A549 (cell line): Measurements from ENCODE around the gene GCM1.

Experiments
- FOSL2 ChIP-seq, 2 experiments: fragments of 450-650 bp in 1 of 2; fragments of >200 bp in 1 of 2; sonication (Bioruptor Twin) in 1 of 2; formaldehyde crosslinking; IDR thresholded peaks; 2 replicates each; pipeline versions ENCODE4 v1.5.0 to v1.6.1; 2016 to 2020; ENCODE audit warnings: mild to moderate bottlenecking in 1 of 2, moderate library complexity in 1 of 2
- NFE2L2 ChIP-seq: fragments of 150-350 bp; conservative IDR thresholded peaks from 2 replicates; pipeline ENCODE4 v1.6.1; 2014; ENCODE audit warnings: low read length
- POLR2A ChIP-seq: IDR thresholded peaks from 2 replicates; pipeline ENCODE4 v1.6.1; 2012; ENCODE audit warnings: mild to moderate bottlenecking, low read length
- RAD21 ChIP-seq, 2 experiments: fragments of >200 bp in 1 of 2; sonication (Bioruptor Twin) in 1 of 2; formaldehyde crosslinking in 1 of 2; IDR thresholded peaks in 1 of 2; conservative IDR thresholded peaks in 1 of 2; 2 replicates in 1 of 2; 3 replicates in 1 of 2; pipeline ENCODE4 v1.6.1; 2012 to 2018; ENCODE audit warnings: inconsistent platforms in 1 of 2
- SREBF2 ChIP-seq: fragments of 450-650 bp; IDR thresholded peaks from 2 replicates; pipeline ENCODE4 v1.6.1; 2014; ENCODE audit warnings: mild to moderate bottlenecking, moderate library complexity
- TF ChIP-seq, protein P1 (sequence below): fragments of >200 bp; sonication (Bioruptor Twin); formaldehyde crosslinking; IDR thresholded peaks from 3 replicates; pipeline ENCODE4 v1.5.1; 2016

DNA sequence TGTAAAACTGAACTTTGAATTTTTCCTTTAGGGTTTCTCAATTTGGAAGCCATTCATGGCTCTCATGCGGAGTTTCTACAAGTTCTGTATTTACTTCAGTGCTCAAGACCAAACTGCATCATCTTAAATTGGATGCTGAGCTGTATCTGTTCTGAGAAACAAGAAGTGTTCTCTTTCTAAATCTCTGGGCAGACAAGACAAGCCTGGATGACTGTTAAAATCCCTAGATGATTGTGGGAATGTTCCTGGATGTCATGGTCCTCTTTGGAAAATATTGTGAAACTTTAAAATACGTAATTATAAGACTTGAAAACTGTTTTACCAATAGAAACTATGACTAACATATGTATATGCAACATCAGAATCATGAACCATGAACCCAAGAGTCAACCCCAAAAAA is 6.2 kb upstream of the GCM1 start:
- TF ChIP-seq RAD21 (conservative IDR thresholded peaks at IDR 0.05 in 1 of 2, IDR thresholded peaks at IDR 0.05 in 1 of 2) (no peak), SREBF2 (no peak), POLR2A (no peak), FOSL2 (IDR thresholded peaks at IDR 0.05) (no peak), FOSL2 (CRISPR knock-in tag; IDR thresholded peaks at IDR 0.05) (no peak), NFE2L2 (no peak)
- TF ChIP-seq, protein P1, sequence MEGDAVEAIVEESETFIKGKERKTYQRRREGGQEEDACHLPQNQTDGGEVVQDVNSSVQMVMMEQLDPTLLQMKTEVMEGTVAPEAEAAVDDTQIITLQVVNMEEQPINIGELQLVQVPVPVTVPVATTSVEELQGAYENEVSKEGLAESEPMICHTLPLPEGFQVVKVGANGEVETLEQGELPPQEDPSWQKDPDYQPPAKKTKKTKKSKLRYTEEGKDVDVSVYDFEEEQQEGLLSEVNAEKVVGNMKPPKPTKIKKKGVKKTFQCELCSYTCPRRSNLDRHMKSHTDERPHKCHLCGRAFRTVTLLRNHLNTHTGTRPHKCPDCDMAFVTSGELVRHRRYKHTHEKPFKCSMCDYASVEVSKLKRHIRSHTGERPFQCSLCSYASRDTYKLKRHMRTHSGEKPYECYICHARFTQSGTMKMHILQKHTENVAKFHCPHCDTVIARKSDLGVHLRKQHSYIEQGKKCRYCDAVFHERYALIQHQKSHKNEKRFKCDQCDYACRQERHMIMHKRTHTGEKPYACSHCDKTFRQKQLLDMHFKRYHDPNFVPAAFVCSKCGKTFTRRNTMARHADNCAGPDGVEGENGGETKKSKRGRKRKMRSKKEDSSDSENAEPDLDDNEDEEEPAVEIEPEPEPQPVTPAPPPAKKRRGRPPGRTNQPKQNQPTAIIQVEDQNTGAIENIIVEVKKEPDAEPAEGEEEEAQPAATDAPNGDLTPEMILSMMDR: no peak
